DMS114 treated with DMSO at 0.1 percent for 48 hours (cell line): ENCODE data around the gene APBA3.

ENCODE experiments used
- DNase-seq: peaks from one replicate; lab custom pipeline; 2025; ENCODE audit not compliant: unreplicated experiment; lab: John Stamatoyannopoulos, UW

Gene APBA3

GRCh38 chr19:3751236-3751635, 10.3 kb downstream of the APBA3 start:
- DNase-seq = no peak

- no peak for DNase-seq
Observed at GRCh38 chr19:3750211-3750610, 11.3 kb downstream of the APBA3 start.

- no peak for DNase-seq
Observed at GRCh38 chr19:3748965-3749364, 12.5 kb downstream of the APBA3 start.

GRCh38 chr19:3746371-3747056, 15.0 kb downstream of the APBA3 start:
- no peak for DNase-seq

- no peak for DNase-seq
Observed at GRCh38 chr19:3745363-3746045, 16.0 kb downstream of the APBA3 start.

GRCh38 chr19:3743486-3743885, 18.0 kb downstream of the APBA3 start:
- peak; percentile 32 for DNase-seq

- no peak for DNase-seq
Observed at GRCh38 chr19:3740431-3740830, 21.1 kb downstream of the APBA3 start.

- no peak for DNase-seq
Observed at GRCh38 chr19:3738477-3739220, 22.8 kb downstream of the APBA3 start.

- DNase-seq = no peak
Observed at GRCh38 chr19:3737487-3738205, 23.8 kb downstream of the APBA3 start.

- DNase-seq = no peak
Observed at GRCh38 chr19:3736106-3736724, 25.3 kb downstream of the APBA3 start.

- DNase-seq = no peak
Observed at GRCh38 chr19:3734310-3734600, 27.2 kb downstream of the APBA3 start.

GRCh38 chr19:3733549-3734309, 27.8 kb downstream of the APBA3 start:
- DNase-seq = no peak

GRCh38 chr19:3732108-3732507, 29.4 kb downstream of the APBA3 start:
- DNase-seq = no peak

- DNase-seq = no peak
Observed at GRCh38 chr19:3730457-3730958, 31.0 kb downstream of the APBA3 start.

GRCh38 chr19:3725640-3726310, 35.7 kb downstream of the APBA3 start:
- no peak for DNase-seq

- DNase-seq = no peak
Observed at GRCh38 chr19:3725121-3725520, 36.4 kb downstream of the APBA3 start.

GRCh38 chr19:3723883-3724282, 37.6 kb downstream of the APBA3 start:
- DNase-seq = no peak

GRCh38 chr19:3723110-3723488, 38.4 kb downstream of the APBA3 start:
- DNase-seq = no peak

GRCh38 chr19:3722443-3723109, 38.9 kb downstream of the APBA3 start:
- DNase-seq = no peak
